GM12891 (cell line): ENCODE data around the gene NLRC3.

Source experiments
- POLR2A ChIP-seq: IDR thresholded peaks from 2 replicates; pipeline ENCODE4 v1.6.1; 2011; ENCODE audit warnings: low read depth, low read length, control low read depth
- POLR2AphosphoS5 ChIP-seq: IDR thresholded peaks from 2 replicates; pipeline ENCODE4 v1.6.1; 2011; ENCODE audit warnings: low read depth, low read length, control low read depth
- POU2F2 ChIP-seq: IDR thresholded peaks from 2 replicates; pipeline ENCODE4 v1.6.1; 2011; ENCODE audit warnings: low read depth, mild to moderate bottlenecking, control low read depth, low read length, moderate library complexity
- TAF1 ChIP-seq: IDR thresholded peaks from 2 replicates; pipeline ENCODE4 v1.6.1; 2011; ENCODE audit warnings: low read depth, low read length, control low read depth

DNA sequence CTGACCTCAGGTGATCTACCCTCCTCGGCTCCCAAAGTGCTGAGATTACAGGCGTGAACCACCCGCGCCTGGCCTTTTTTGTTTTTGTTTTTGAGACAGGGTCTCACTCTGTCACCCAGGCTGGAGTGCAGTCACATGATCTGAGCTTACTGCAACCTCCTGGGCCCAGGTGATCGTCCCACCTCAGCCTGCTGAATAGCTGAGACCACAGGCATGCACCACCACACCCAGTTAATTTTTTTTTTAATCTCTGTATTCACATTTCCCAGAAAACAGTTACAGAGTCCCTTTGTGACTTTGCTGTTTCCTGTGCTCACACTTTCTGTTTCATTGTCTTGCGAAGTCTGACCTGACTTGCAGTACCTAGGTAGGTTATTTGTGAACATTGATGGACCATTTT lies 73.7 kb downstream of the NLRC3 start:
- TF ChIP-seq POLR2A (no peak), POLR2AphosphoS5 (no peak), TAF1 (no peak), POU2F2 (no peak)
